Ishikawa (cell line): ENCODE results near the gene UBL7.

Experiments
- CEBPB ChIP-seq: IDR thresholded peaks from 2 replicates; pipeline ENCODE4 v1.6.1; 2012
- CREB1 ChIP-seq: IDR thresholded peaks from 2 replicates; pipeline ENCODE4 v1.6.1; 2012; ENCODE audit warnings: low read depth
- EGR1 ChIP-seq: IDR thresholded peaks from 2 replicates; pipeline ENCODE4 v1.6.1; 2012
- EP300 ChIP-seq: IDR thresholded peaks from 2 replicates; pipeline ENCODE4 v1.6.1; 2012; ENCODE audit warnings: borderline replicate concordance
- FOXM1 ChIP-seq: IDR thresholded peaks from 2 replicates; pipeline ENCODE4 v1.6.1; 2012; ENCODE audit warnings: low read depth, borderline replicate concordance
- MAX ChIP-seq: IDR thresholded peaks from 2 replicates; pipeline ENCODE4 v1.6.1; 2012
- RAD21 ChIP-seq: IDR thresholded peaks from 2 replicates; pipeline ENCODE4 v1.6.1; 2012; ENCODE audit warnings: low read depth
- REST ChIP-seq: IDR thresholded peaks from 2 replicates; pipeline ENCODE4 v1.6.1; 2012; ENCODE audit warnings: low read depth, mild to moderate bottlenecking
- TAF1 ChIP-seq: IDR thresholded peaks from 2 replicates; pipeline ENCODE4 v1.6.1; 2012; ENCODE audit warnings: low read depth, mild to moderate bottlenecking
- TCF12 ChIP-seq: IDR thresholded peaks from 2 replicates; pipeline ENCODE4 v1.6.1; 2012; ENCODE audit warnings: low read depth
- TEAD4 ChIP-seq: IDR thresholded peaks from 2 replicates; pipeline ENCODE4 v1.6.1; 2012
- USF1 ChIP-seq: IDR thresholded peaks from 2 replicates; pipeline ENCODE4 v1.6.1; 2012
- YY1 ChIP-seq: IDR thresholded peaks from 2 replicates; pipeline ENCODE4 v1.6.1; 2012; ENCODE audit warnings: low read depth
- ZBTB7A ChIP-seq: IDR thresholded peaks from 2 replicates; pipeline ENCODE4 v1.6.1; 2012; ENCODE audit warnings: low read depth

- no peak for TF ChIP-seq CEBPB
- TF ChIP-seq RAD21: no peak
- peak; percentile 45; the same call in 1 of the 2 replicates for TF ChIP-seq MAX
- peak; percentile 19; the same call in 1 of the 2 replicates for TF ChIP-seq ZBTB7A
- no peak for TF ChIP-seq FOXM1
- TF ChIP-seq CREB1: no peak
- TF ChIP-seq TCF12: peak; percentile 59; the same call in 1 of the 2 replicates
- TF ChIP-seq EGR1: no peak
- no peak for TF ChIP-seq TAF1
- no peak for TF ChIP-seq USF1
- peak; percentile 16; the same call in 1 of the 2 replicates for TF ChIP-seq EP300
- TF ChIP-seq YY1: no peak
- no peak for TF ChIP-seq TEAD4
- TF ChIP-seq REST: no peak
Measured at GRCh38 chr15:74400915-74401757, 59.8 kb downstream of the UBL7 start.
